Hepatocyte (in vitro differentiated cells): ENCODE data around the gene PHLDA2.

Experiments
- EZH2 ChIP-seq: fragments of 200-600 bp; sonication (generic); IDR thresholded peaks from 2 replicates; pipeline ENCODE4 v1.6.1; 2016; ENCODE audit warnings: antibody characterized with exemption, mild to moderate bottlenecking, borderline replicate concordance
- EZH2phosphoT487 ChIP-seq: fragments of 200-600 bp; sonication (generic); IDR thresholded peaks from one replicate; pipeline ENCODE4 v1.6.1; 2018; ENCODE audit warnings: antibody characterized with exemption, mild to moderate bottlenecking, low read depth, moderate library complexity; ENCODE audit not compliant: unreplicated experiment, severe bottlenecking
- TF ChIP-seq, protein P1 (sequence below): fragments of 200-600 bp; sonication (generic); IDR thresholded peaks from 2 replicates; pipeline ENCODE4 v1.5.1; 2016; ENCODE audit warnings: antibody characterized with exemption, mild to moderate bottlenecking; ENCODE audit not compliant: poor library complexity

DNA sequence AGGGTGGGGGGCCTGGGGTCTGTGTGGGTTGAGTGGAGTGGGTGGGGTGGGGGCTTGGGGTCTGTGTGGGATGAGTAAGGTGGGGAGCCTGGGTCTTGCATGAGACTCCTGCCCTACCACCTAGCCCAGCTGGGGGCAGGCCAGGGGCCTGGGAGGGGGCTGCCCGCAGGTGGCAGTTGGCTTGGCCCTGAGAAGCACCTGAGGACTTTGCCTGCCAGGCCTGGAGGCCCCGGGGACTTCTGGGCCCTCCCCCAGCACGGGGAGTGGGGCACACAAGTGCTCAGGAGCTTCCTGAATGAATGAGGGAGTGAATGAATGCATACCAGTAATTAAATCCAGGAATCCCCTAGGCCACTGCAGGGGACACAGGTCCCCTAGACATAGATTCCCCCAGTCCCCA is 6.6 kb downstream of the PHLDA2 start:
- TF ChIP-seq EZH2 (no peak), EZH2phosphoT487 (no peak)
- TF ChIP-seq, protein P1, sequence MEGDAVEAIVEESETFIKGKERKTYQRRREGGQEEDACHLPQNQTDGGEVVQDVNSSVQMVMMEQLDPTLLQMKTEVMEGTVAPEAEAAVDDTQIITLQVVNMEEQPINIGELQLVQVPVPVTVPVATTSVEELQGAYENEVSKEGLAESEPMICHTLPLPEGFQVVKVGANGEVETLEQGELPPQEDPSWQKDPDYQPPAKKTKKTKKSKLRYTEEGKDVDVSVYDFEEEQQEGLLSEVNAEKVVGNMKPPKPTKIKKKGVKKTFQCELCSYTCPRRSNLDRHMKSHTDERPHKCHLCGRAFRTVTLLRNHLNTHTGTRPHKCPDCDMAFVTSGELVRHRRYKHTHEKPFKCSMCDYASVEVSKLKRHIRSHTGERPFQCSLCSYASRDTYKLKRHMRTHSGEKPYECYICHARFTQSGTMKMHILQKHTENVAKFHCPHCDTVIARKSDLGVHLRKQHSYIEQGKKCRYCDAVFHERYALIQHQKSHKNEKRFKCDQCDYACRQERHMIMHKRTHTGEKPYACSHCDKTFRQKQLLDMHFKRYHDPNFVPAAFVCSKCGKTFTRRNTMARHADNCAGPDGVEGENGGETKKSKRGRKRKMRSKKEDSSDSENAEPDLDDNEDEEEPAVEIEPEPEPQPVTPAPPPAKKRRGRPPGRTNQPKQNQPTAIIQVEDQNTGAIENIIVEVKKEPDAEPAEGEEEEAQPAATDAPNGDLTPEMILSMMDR: no peak
